A549 (cell line): ENCODE data around the gene PPM1M. TPM values are rescaled to one million over a fixed set of nuclear protein-coding genes. Genes with fewer than 3 reads are reported as not detected.
A peak's percentile ranks its signal among the peaks of the same experiment; 100 is the strongest.

ENCODE experiments used
- ATAC-seq, 2 experiments: fragments of 200-7000 bp in 1 of 2; fragments of >200 bp in 1 of 2; cut with Nextera tagmentation in 1 of 2; cut with Tn5 transposase in 1 of 2; 3 replicates each; pipeline versions ENCODE4 v1.8.0 to v1.9.1; 2018 to 2020; ENCODE audit warnings: mild to moderate bottlenecking in 1 of 2, moderate library complexity in 1 of 2
- CTCF ChIA-PET: fragments of 300-600 bp; sonication (Branson Sonifier 250); formaldehyde crosslinking; extraction: SDS; loops from one replicate; lab custom pipeline; 2021; ENCODE audit warnings: antibody characterized with exemption, inconsistent platforms; lab: Yijun Ruan, JAX
- POLR2A ChIA-PET: fragments of 350-600 bp; formaldehyde crosslinking; extraction: SDS; loops from one replicate; lab custom pipeline; 2021; ENCODE audit warnings: antibody characterized with exemption, inconsistent platforms; lab: Yijun Ruan, JAX
- DNase-seq, 2 experiments: peaks; one replicate each; pipeline versions ENCODE4 v3.0.0 to v3.0.0-alpha.2; 2011 to 2016; ENCODE audit warnings: low read depth in 1 of 2, low spot score in 1 of 2
- FAIRE-seq: peaks from 2 replicates; lab custom pipeline; 2011; peaks lifted over from hg19 to GRCh38; lab: Jason Lieb, UNC
- H3K27ac ChIP-seq, 2 experiments: fragments of >200 bp; sonication (Bioruptor Twin); formaldehyde crosslinking; 3 replicates each; pipeline ENCODE4 v1.5.1; 2016 to 2017
- H3K4me1 ChIP-seq: fragments of >200 bp; sonication (Bioruptor Twin); formaldehyde crosslinking; 3 replicates; pipeline ENCODE4 v1.6.1; 2016
- H3K4me2 ChIP-seq: fragments of >200 bp; sonication (Bioruptor Twin); formaldehyde crosslinking; 3 replicates; pipeline ENCODE4 v1.6.1; 2016
- H3K4me3 ChIP-seq: fragments of >200 bp; sonication (Bioruptor Twin); formaldehyde crosslinking; 3 replicates; pipeline ENCODE4 v1.5.1; 2016
- H3K9me3 ChIP-seq: fragments of >200 bp; sonication (Bioruptor Twin); formaldehyde crosslinking; 3 replicates; pipeline ENCODE4 v1.6.1; 2016
- CHD2 ChIP-seq: fragments of 150-350 bp; IDR thresholded peaks from 2 replicates; pipeline ENCODE4 v1.6.1; 2014; ENCODE audit warnings: low read length; ENCODE audit not compliant: partially characterized antibody
- E2F6 ChIP-seq: IDR thresholded peaks from 2 replicates; pipeline ENCODE4 v1.6.1; 2012; ENCODE audit warnings: low read depth, borderline replicate concordance
- ESRRA ChIP-seq: fragments of 150-350 bp; IDR thresholded peaks from 2 replicates; pipeline ENCODE4 v1.6.1; 2014; ENCODE audit warnings: mild to moderate bottlenecking, low read length, borderline replicate concordance
- FOSL2 ChIP-seq, 2 experiments: fragments of 450-650 bp in 1 of 2; fragments of >200 bp in 1 of 2; sonication (Bioruptor Twin) in 1 of 2; formaldehyde crosslinking; IDR thresholded peaks; 2 replicates each; pipeline versions ENCODE4 v1.5.0 to v1.6.1; 2016 to 2020; ENCODE audit warnings: mild to moderate bottlenecking in 1 of 2, moderate library complexity in 1 of 2
- GATA3 ChIP-seq: IDR thresholded peaks from 2 replicates; pipeline ENCODE4 v1.6.1; 2012; ENCODE audit warnings: borderline replicate concordance
- HES2 ChIP-seq: fragments of >200 bp; sonication (Bioruptor Twin); formaldehyde crosslinking; IDR thresholded peaks from 2 replicates; pipeline ENCODE4 v1.6.1; 2016
- HOXB5 ChIP-seq: fragments of 250-450 bp; sonication (Bioruptor Pico); IDR thresholded peaks from 2 replicates; pipeline ENCODE4 v1.5.0; 2020; ENCODE audit warnings: mild to moderate bottlenecking, moderate library complexity
- JUN ChIP-seq, 2 experiments: fragments of >200 bp; sonication (Bioruptor Twin); formaldehyde crosslinking; IDR thresholded peaks; 2 replicates in 1 of 2; 3 replicates in 1 of 2; pipeline ENCODE4 v1.6.1; 2016 to 2017
- MAX ChIP-seq: IDR thresholded peaks from 2 replicates; pipeline ENCODE4 v1.6.1; 2012
- MAZ ChIP-seq: fragments of 150-350 bp; IDR thresholded peaks from 2 replicates; pipeline ENCODE4 v1.6.1; 2014; ENCODE audit warnings: antibody characterized with exemption, low read depth, low read length, borderline replicate concordance
- MYC ChIP-seq: IDR thresholded peaks from 2 replicates; pipeline ENCODE4 v1.6.1; 2012; ENCODE audit warnings: mild to moderate bottlenecking, inconsistent platforms, low read length, improper control_type of control experiment, borderline replicate concordance
- PHF8 ChIP-seq: fragments of 200-600 bp; sonication (generic); IDR thresholded peaks from 2 replicates; pipeline ENCODE4 v1.6.1; 2016; ENCODE audit warnings: low read depth, mild to moderate bottlenecking, antibody characterized with exemption, moderate library complexity, borderline replicate concordance
- POLR2A ChIP-seq: IDR thresholded peaks from 2 replicates; pipeline ENCODE4 v1.6.1; 2012; ENCODE audit warnings: mild to moderate bottlenecking, low read length
- SREBF2 ChIP-seq: fragments of 450-650 bp; IDR thresholded peaks from 2 replicates; pipeline ENCODE4 v1.6.1; 2014; ENCODE audit warnings: mild to moderate bottlenecking, moderate library complexity
- TFCP2L1 ChIP-seq: fragments of 250-450 bp; sonication (Bioruptor Pico); IDR thresholded peaks from 2 replicates; pipeline ENCODE4 v1.5.0; 2021; ENCODE audit warnings: mild to moderate bottlenecking
- WGBS: methylation state at CpG from one replicate; pipeline ENCODE4 v1.1.6; 2017; ENCODE audit errors: missing lambda C conversion rate; 5-methylcytosine and 5-hydroxymethylcytosine counted together
- polyA minus RNA-seq: library from RNA; depleted of rRNA, polyadenylated mRNA; stranded (reverse); fragments of >200 nt; gene quantifications from 2 replicates; pipeline ENCODE4 v1.2.3, GENCODE V29; 2011; rRNA and poly(A)+ RNA removed
- polyA plus RNA-seq, 4 experiments: library from polyadenylated mRNA; depleted of rRNA in 3 of 4; stranded (reverse); fragments of >200 nt; fragmentation: RNase III in 1 of 4; extraction: RNeasy Plus Mini Kit Qiagen cat#74134 plus additional on column Dnase treatment in 1 of 4; gene quantifications; 2 replicates in 3 of 4; 3 replicates in 1 of 4; pipeline ENCODE4 v1.2.3, GENCODE V29; 2011 to 2017
- TF ChIP-seq, protein P1 (sequence below): fragments of >200 bp; sonication (Bioruptor Twin); formaldehyde crosslinking; IDR thresholded peaks from 3 replicates; pipeline ENCODE4 v1.5.1; 2016

PPM1M gene
- 6.3 and 8.8 TPM in 2 replicates for polyA plus RNA-seq (2011; rRNA removed)
- 6.3 and 6.6 TPM in 2 replicates for polyA plus RNA-seq (2012; cell fraction: cytosol; rRNA removed)
- polyA plus RNA-seq (2012; cell fraction: nucleus; rRNA removed) = 12.4 and 13.8 TPM in 2 replicates
- 5.8 to 8.0 TPM (median 5.9 TPM) in 3 replicates for polyA plus RNA-seq (2017; fragmentation: RNase III; extraction: RNeasy Plus Mini Kit Qiagen cat#74134 plus additional on column Dnase treatment)
- 6.3 and 7.6 TPM in 2 replicates for polyA minus RNA-seq

GRCh38 chr3:52245322-52246263 is at the start of gene PPM1M:
Gene PPM1M (plus strand): TSS chr3:52245759. CDS start chr3:52245825, 66 bp downstream.
- H3K4me3 ChIP-seq = peak within 1 kb of the TSS; percentile 71
- POLR2A ChIA-PET = interaction anchor here (1.9 kb wide), 1 partner anchor 33 kb away, joined by 10 read pairs; the partner anchor contains the start of gene WDR82
- peak within 1 kb of the TSS; percentile 97 for H3K4me2 ChIP-seq
- ATAC-seq (peak; percentile 57 to 75), DNase-seq (peak; percentile 35 to 46), FAIRE-seq (no peak)
- peaks cover 8% of the 10 kb centered on the region for H3K4me1 ChIP-seq
- TF ChIP-seq MAX = peak; percentile 71
- no peak for TF ChIP-seq HOXB5
- TF ChIP-seq, protein P1, sequence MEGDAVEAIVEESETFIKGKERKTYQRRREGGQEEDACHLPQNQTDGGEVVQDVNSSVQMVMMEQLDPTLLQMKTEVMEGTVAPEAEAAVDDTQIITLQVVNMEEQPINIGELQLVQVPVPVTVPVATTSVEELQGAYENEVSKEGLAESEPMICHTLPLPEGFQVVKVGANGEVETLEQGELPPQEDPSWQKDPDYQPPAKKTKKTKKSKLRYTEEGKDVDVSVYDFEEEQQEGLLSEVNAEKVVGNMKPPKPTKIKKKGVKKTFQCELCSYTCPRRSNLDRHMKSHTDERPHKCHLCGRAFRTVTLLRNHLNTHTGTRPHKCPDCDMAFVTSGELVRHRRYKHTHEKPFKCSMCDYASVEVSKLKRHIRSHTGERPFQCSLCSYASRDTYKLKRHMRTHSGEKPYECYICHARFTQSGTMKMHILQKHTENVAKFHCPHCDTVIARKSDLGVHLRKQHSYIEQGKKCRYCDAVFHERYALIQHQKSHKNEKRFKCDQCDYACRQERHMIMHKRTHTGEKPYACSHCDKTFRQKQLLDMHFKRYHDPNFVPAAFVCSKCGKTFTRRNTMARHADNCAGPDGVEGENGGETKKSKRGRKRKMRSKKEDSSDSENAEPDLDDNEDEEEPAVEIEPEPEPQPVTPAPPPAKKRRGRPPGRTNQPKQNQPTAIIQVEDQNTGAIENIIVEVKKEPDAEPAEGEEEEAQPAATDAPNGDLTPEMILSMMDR = no peak
- 0 out of 2 replicates have a peak, but pooled peaks have one; percentile 22 for TF ChIP-seq PHF8
- peak; percentile 19 for TF ChIP-seq POLR2A
- TF ChIP-seq E2F6 = peak; percentile 39; the same call in 1 of the 2 replicates
- TF ChIP-seq MAZ = no peak
- TF ChIP-seq JUN (IDR thresholded peaks at IDR 0.05) = peak in 1 of 2 experiments; percentile 35; a peak in 1 of 5 replicates
- H3K9me3 ChIP-seq = no peaks in the 10 kb centered on the region
- WGBS = 21% methylated on average over 14 of the region's 98 CpGs
- CTCF ChIA-PET = interaction anchor here (1.1 to 4.5 kb wide), 4 partner anchors 14 to 35 kb away, joined by 3 to 26 read pairs (median 6); no protein-coding TSS in a partner anchor
- H3K27ac ChIP-seq = peak within 1 kb of the TSS; percentile 83 to 93

GRCh38 chr3:52195823-52196331 is 49.7 kb upstream of the PPM1M start:
- 66% methylated on average over 10 of the region's 10 CpGs for WGBS
- CTCF ChIA-PET = interaction anchor here (4.5 kb wide), 1 partner anchor 24 kb away, joined by 24 read pairs; no protein-coding TSS in a partner anchor
- H3K27ac ChIP-seq = no peak overlapping the region
- no peak for FAIRE-seq
- H3K4me3 ChIP-seq = no peak overlapping the region
- H3K4me2 ChIP-seq = no peak overlapping the region
- POLR2A ChIA-PET = no interaction called here
- peaks cover 31% of the 10 kb centered on the region for H3K4me1 ChIP-seq
- H3K9me3 ChIP-seq = no peaks in the 10 kb centered on the region
- no peak for DNase-seq
- no peak for TF ChIP-seq HOXB5
- ATAC-seq = no peak

DNA sequence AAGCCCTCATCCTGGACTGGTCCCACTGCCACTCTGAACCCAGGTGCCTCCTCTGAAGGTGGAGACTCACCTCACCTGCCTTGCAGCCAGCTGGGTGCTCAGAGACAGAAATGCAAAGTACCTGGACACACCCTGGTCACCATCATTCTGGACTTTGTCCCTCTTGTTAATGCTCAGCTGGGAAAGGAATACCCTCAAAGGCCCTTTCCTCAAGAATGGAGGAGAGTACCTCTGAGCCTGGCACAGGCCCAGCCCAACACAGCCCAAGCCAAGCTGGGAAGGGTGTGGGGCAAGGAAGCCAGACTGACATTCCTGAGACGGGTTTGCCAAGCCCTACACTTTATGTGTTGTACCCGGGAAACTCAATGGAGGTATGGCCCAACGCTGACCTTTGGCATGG is 48.6 kb upstream of the PPM1M start:
- TF ChIP-seq ESRRA = no peak
- TF ChIP-seq CHD2 = no peak
- TF ChIP-seq SREBF2 = no peak
- no peak for TF ChIP-seq GATA3
- no peak for TF ChIP-seq HES2
- no peak for TF ChIP-seq MYC
- TF ChIP-seq TFCP2L1 (CRISPR knock-in tag) = no peak
- no peak for TF ChIP-seq FOSL2 (IDR thresholded peaks at IDR 0.05)
- no peak for TF ChIP-seq FOSL2 (CRISPR knock-in tag; IDR thresholded peaks at IDR 0.05)
- no peak for TF ChIP-seq JUN (IDR thresholded peaks at IDR 0.05)
- FAIRE-seq = no peak
- peak overlapping the region; percentile 94 for H3K4me2 ChIP-seq
- H3K4me3 ChIP-seq = no peak overlapping the region
- DNase-seq = peak in 1 of 2 experiments; percentile 35
- CTCF ChIA-PET = interaction anchor here (1.3 kb wide), 2 partner anchors 24 to 25 kb away, joined by 3 to 6 read pairs; no protein-coding TSS in a partner anchor
- peak overlapping the region; percentile 93 to 96; a peak in 4 of 6 replicates for H3K27ac ChIP-seq
- WGBS = 60% methylated on average over 2 of the region's 3 CpGs
- POLR2A ChIA-PET = no interaction called here
- H3K4me1 ChIP-seq = peaks cover 31% of the 10 kb centered on the region
- ATAC-seq = no peak; a peak in 1 of 6 replicates
- H3K9me3 ChIP-seq = no peaks in the 10 kb centered on the region
